ENCODE measurements around the gene NQO2. TPM values are rescaled to one million over a fixed set of nuclear protein-coding genes. Genes with fewer than 3 reads are reported as not detected.

Gene NQO2
- 10 to 100 TPM; 24.4 to 40.5 (median 36.7) TPM for total RNA-seq

GRCh38 chr6:2999618-3000557, at the start of gene NQO2:
NQO2 (plus strand) TSS chr6:2999894; CDS start chr6:3006553, 6,659 bp downstream.
- H3K4me3 ChIP-seq (ENCODE audit: low read depth, poor library complexity, severe bottlenecking), result peak within 1 kb of the TSS; percentile 62
- intact Hi-C loops (cut with DNase I; ENCODE audit: low total_unique reads), result no loop called here
- WGBS, 2 donors, result 4 to 7% methylated on average over 15 to 41 of the region's 87 CpGs
- DNase-seq (ENCODE audit: low spot score in 2 of 2), result peak; percentile 89 to 99
- no peak for TF ChIP-seq CTCF (IDR thresholded peaks at IDR 0.05)
- peak in 1 of 2 donors; percentile 56 for TF ChIP-seq POLR2A (IDR thresholded peaks at IDR 0.05)

- DNase-seq (ENCODE audit: low spot score in 2 of 2), result peak in 1 of 2 donors; percentile 61
- no peak overlapping the region for H3K4me3 ChIP-seq (ENCODE audit: low read depth, poor library complexity, severe bottlenecking)
- intact Hi-C loops (cut with DNase I; ENCODE audit: low total_unique reads), result no loop called here
- TF ChIP-seq CTCF (IDR thresholded peaks at IDR 0.05) (no peak), POLR2A (IDR thresholded peaks at IDR 0.05) (no peak)
- 81 to 84% methylated on average over 12 of the region's 12 CpGs for whole genome bisulfite sequencing, 2 donors
Observed at GRCh38 chr6:2950713-2951112, 49.0 kb upstream of the NQO2 start.

- H3K4me3 ChIP-seq (ENCODE audit: low read depth, poor library complexity, severe bottlenecking), result no peak overlapping the region
- WGBS, 2 donors, result 71 to 83% methylated on average over 8 of the region's 8 CpGs
- intact Hi-C loops (cut with DNase I; ENCODE audit: low total_unique reads), result no loop called here
- TF ChIP-seq POLR2A (IDR thresholded peaks at IDR 0.05), result no peak
- TF ChIP-seq CTCF (IDR thresholded peaks at IDR 0.05), result no peak
- peak; percentile 40 to 87 for DNase-seq (ENCODE audit: low spot score in 2 of 2)
Observed at GRCh38 chr6:2951728-2952127, 48.0 kb upstream of the NQO2 start.

- TF ChIP-seq POLR2A (IDR thresholded peaks at IDR 0.05) (no peak), CTCF (IDR thresholded peaks at IDR 0.05) (peak in 1 of 3 donors; percentile 93)
- intact Hi-C loops (cut with DNase I; ENCODE audit: low total_unique reads), result no loop called here
- WGBS, 2 donors, result 29 to 31% methylated on average over 27 of the region's 27 CpGs
- H3K4me3 ChIP-seq (ENCODE audit: low read depth, poor library complexity, severe bottlenecking), result no peak overlapping the region
- peak; percentile 59 to 93 for DNase-seq (ENCODE audit: low spot score in 2 of 2)
Observed at GRCh38 chr6:2952557-2953095, 47.1 kb upstream of the NQO2 start.

- WGBS, 2 donors, result 92 to 93% methylated on average over 12 of the region's 12 CpGs
Observed at GRCh38 chr6:2953098-2953497, 46.6 kb upstream of the NQO2 start.

More at GRCh38 chr6:2953098-2953497, 46.6 kb upstream of the NQO2 start:
- intact Hi-C loops (cut with DNase I; ENCODE audit: low total_unique reads), result no loop called here
- DNase-seq (ENCODE audit: low spot score in 2 of 2), result no peak
- TF ChIP-seq POLR2A (IDR thresholded peaks at IDR 0.05) (no peak), CTCF (IDR thresholded peaks at IDR 0.05) (no peak)
- H3K4me3 ChIP-seq (ENCODE audit: low read depth, poor library complexity, severe bottlenecking), result no peak overlapping the region

Measured in lower leg skin (tissue), 4 donors.